H1 (cell line): ENCODE results near the gene ART5. TPM values are rescaled to one million over a fixed set of nuclear protein-coding genes. Genes with fewer than 3 reads are reported as not detected.

Experiments used
- CTCF ChIA-PET: fragments of 300-600 bp; sonication (Branson Sonifier 250); formaldehyde crosslinking; loops from one replicate; lab custom pipeline; 2021; ENCODE audit not compliant: partially characterized antibody; lab: Charles Lee
- POLR2A ChIA-PET: fragments of 300-600 bp; sonication (Branson Sonifier 250); formaldehyde crosslinking; loops from one replicate; lab custom pipeline; 2021; ENCODE audit warnings: inconsistent platforms; ENCODE audit not compliant: partially characterized antibody; lab: Charles Lee
- DNase-seq, 2 experiments: peaks; one replicate each; pipeline versions ENCODE4 v3.0.0 to v3.0.0-alpha.2; 2010 to 2022; ENCODE audit warnings: low spot score in 2 of 2, low read depth in 1 of 2, mixed read lengths in 1 of 2
- FAIRE-seq: peaks from 2 replicates; lab custom pipeline; 2011; peaks lifted over from hg19 to GRCh38; lab: Jason Lieb, UNC
- H2AFZ ChIP-seq: 2 replicates; pipeline ENCODE4 v1.8.1; 2012; ENCODE audit warnings: low read length, inconsistent platforms
- H2AK5ac ChIP-seq: 2 replicates; pipeline ENCODE4 v1.6.1; 2013; ENCODE audit warnings: low read depth, low read length
- H2BK120ac ChIP-seq: replicated peaks from 2 replicates; pipeline ENCODE3; 2013; ENCODE audit warnings: low read depth, low read length, inconsistent platforms
- H2BK12ac ChIP-seq: 2 replicates; pipeline ENCODE4 v1.6.1; 2013; ENCODE audit warnings: low read depth, low read length
- H2BK15ac ChIP-seq: 2 replicates; pipeline ENCODE4 v1.6.1; 2013; ENCODE audit warnings: low read length
- H2BK20ac ChIP-seq: 2 replicates; pipeline ENCODE4 v1.6.1; 2013; ENCODE audit warnings: low read length
- H2BK5ac ChIP-seq: 2 replicates; pipeline ENCODE4 v1.6.1; 2013; ENCODE audit warnings: low read depth, low read length
- H3K14ac ChIP-seq: 2 replicates; pipeline ENCODE4 v1.6.1; 2013; ENCODE audit warnings: inconsistent platforms; ENCODE audit not compliant: insufficient read length
- H3K18ac ChIP-seq: 2 replicates; pipeline ENCODE4 v1.6.1; 2013; ENCODE audit warnings: low read length; ENCODE audit errors: extremely low read depth
- H3K23ac ChIP-seq: 2 replicates; pipeline ENCODE4 v1.6.1; 2013; ENCODE audit warnings: inconsistent platforms; ENCODE audit not compliant: insufficient read length
- H3K23me2 ChIP-seq: 2 replicates; pipeline ENCODE4 v1.6.1; 2013; ENCODE audit warnings: low read depth, low read length
- H3K27ac ChIP-seq: 2 replicates; pipeline ENCODE4 v1.6.1; 2011; ENCODE audit warnings: low read depth, low read length, inconsistent platforms
- H3K27me3 ChIP-seq, 4 experiments: replicated peaks in 1 of 4; 1 replicate in 1 of 4; 2 replicates in 3 of 4; pipeline versions ENCODE4 v1.6.1 to v1.8.1; 2011 to 2013; ENCODE audit warnings: low read length in 3 of 4, mild to moderate bottlenecking in 3 of 4, inconsistent platforms in 2 of 4, mixed read lengths in 2 of 4, moderate library complexity in 1 of 4; ENCODE audit not compliant: control insufficient read depth in 3 of 4, insufficient read depth in 3 of 4; ENCODE audit errors: extremely low read depth in 1 of 4
- H3K36me3 ChIP-seq, 4 experiments: 2 replicates each; pipeline versions ENCODE4 v1.6.1 to v1.8.1; 2011 to 2013; ENCODE audit warnings: mild to moderate bottlenecking in 4 of 4, low read length in 3 of 4, moderate library complexity in 2 of 4, control low read depth in 1 of 4, inconsistent platforms in 1 of 4; ENCODE audit not compliant: insufficient read depth in 4 of 4, control insufficient read depth in 2 of 4
- H3K4ac ChIP-seq: replicated peaks from 2 replicates; pipeline ENCODE3; 2013; ENCODE audit warnings: low read length, low read depth, mixed read lengths, inconsistent platforms; ENCODE audit not compliant: insufficient read length
- H3K4me1 ChIP-seq, 4 experiments: replicated peaks in 1 of 4; 1 replicate in 1 of 4; 2 replicates in 3 of 4; pipeline versions ENCODE4 v1.6.1 to v1.8.1; 2011 to 2013; ENCODE audit warnings: low read length in 3 of 4, inconsistent platforms in 2 of 4, mixed read lengths in 1 of 4; ENCODE audit not compliant: insufficient read depth in 4 of 4, control insufficient read depth in 3 of 4
- H3K4me2 ChIP-seq, 2 experiments: 2 replicates each; pipeline versions ENCODE4 v1.6.1 to v1.8.1; 2011 to 2013; ENCODE audit warnings: low read depth in 2 of 2, low read length in 2 of 2, control low read depth in 1 of 2, inconsistent platforms in 1 of 2, mild to moderate bottlenecking in 1 of 2; ENCODE audit not compliant: insufficient read depth in 1 of 2
- H3K4me3 ChIP-seq, 4 experiments: fragments of 200-600, 300-600 bp in 1 of 4; sonication (generic), shearing (Covaris generic), sonication (Bioruptor Twin) in 1 of 4; 2 replicates each; pipeline versions ENCODE4 v1.5.1 to v1.8.1; 2011 to 2016; ENCODE audit warnings: low read length in 4 of 4, low read depth in 3 of 4, control low read depth in 2 of 4, inconsistent platforms in 2 of 4, mild to moderate bottlenecking in 2 of 4, mixed read lengths in 1 of 4, moderate library complexity in 1 of 4; ENCODE audit not compliant: insufficient read depth in 2 of 4; ENCODE audit errors: extremely low read depth in 1 of 4
- H3K56ac ChIP-seq: replicated peaks from 2 replicates; pipeline ENCODE3; 2013; ENCODE audit warnings: low read depth, mild to moderate bottlenecking, mixed read lengths, low read length, inconsistent platforms; ENCODE audit not compliant: insufficient read length
- H3K79me1 ChIP-seq: 2 replicates; pipeline ENCODE4 v1.6.1; 2013; ENCODE audit warnings: low read depth, low read length, control low read depth
- H3K79me2 ChIP-seq, 2 experiments: 2 replicates each; pipeline versions ENCODE4 v1.6.1 to v1.8.1; 2012 to 2013; ENCODE audit warnings: low read length in 2 of 2, mild to moderate bottlenecking in 2 of 2, inconsistent platforms in 1 of 2; ENCODE audit not compliant: insufficient read depth in 2 of 2, control insufficient read depth in 1 of 2
- H3K9ac ChIP-seq, 4 experiments: replicated peaks in 1 of 4; 1 replicate in 1 of 4; 2 replicates in 3 of 4; pipeline versions ENCODE4 v1.6.1 to v1.8.1; 2011 to 2013; ENCODE audit warnings: low read depth in 3 of 4, low read length in 3 of 4, control low read depth in 2 of 4, mild to moderate bottlenecking in 2 of 4, moderate library complexity in 2 of 4, inconsistent platforms in 1 of 4; ENCODE audit errors: extremely low read depth in 1 of 4
- H3K9me3 ChIP-seq, 2 experiments: 2 replicates each; pipeline versions ENCODE4 v1.6.1 to v1.8.1; 2012 to 2013; ENCODE audit warnings: mild to moderate bottlenecking in 2 of 2, moderate library complexity in 2 of 2, control low read depth in 1 of 2, inconsistent platforms in 1 of 2, low read depth in 1 of 2, low read length in 1 of 2, mixed read lengths in 1 of 2; ENCODE audit not compliant: insufficient read depth in 2 of 2
- H4K20me1 ChIP-seq, 2 experiments: replicated peaks in 1 of 2; 2 replicates each; pipeline versions ENCODE3 to v1.8.1; 2011 to 2013; ENCODE audit warnings: inconsistent platforms in 2 of 2, low read length in 2 of 2, mild to moderate bottlenecking in 1 of 2; ENCODE audit not compliant: insufficient read depth in 2 of 2, control insufficient read depth in 1 of 2
- H4K5ac ChIP-seq: 2 replicates; pipeline ENCODE4 v1.6.1; 2013; ENCODE audit warnings: low read length, low read depth, mixed read lengths, inconsistent platforms; ENCODE audit not compliant: insufficient read length
- H4K8ac ChIP-seq: 2 replicates; pipeline ENCODE4 v1.8.0; 2013; ENCODE audit warnings: mild to moderate bottlenecking, moderate library complexity, low read length, inconsistent platforms; ENCODE audit not compliant: insufficient read depth; ENCODE audit errors: extremely low read depth
- H4K91ac ChIP-seq: replicated peaks from 2 replicates; pipeline ENCODE3; 2013; ENCODE audit warnings: low read length, mixed read lengths, inconsistent platforms; ENCODE audit not compliant: insufficient read length
- CBX8 ChIP-seq: fragments of 300-800, 300-1000 bp; sonication (generic); IDR thresholded peaks from 2 replicates; pipeline ENCODE4 v1.7.1; 2016; ENCODE audit warnings: low read depth, low read length, borderline replicate concordance
- CEBPB ChIP-seq: IDR thresholded peaks from 2 replicates; pipeline ENCODE4 v1.6.1; 2012; ENCODE audit warnings: low read depth, low read length
- CHD1 ChIP-seq: IDR thresholded peaks from 2 replicates; pipeline ENCODE4 v1.6.1; 2012; ENCODE audit warnings: low read depth, low read length, improper control_type of control experiment
- CREB1 ChIP-seq: IDR thresholded peaks from 2 replicates; pipeline ENCODE4 v1.6.1; 2012; ENCODE audit warnings: inconsistent platforms
- EGR1 ChIP-seq: IDR thresholded peaks from 2 replicates; pipeline ENCODE4 v1.6.1; 2011; ENCODE audit warnings: low read depth, low read length, borderline replicate concordance
- MAFK ChIP-seq: IDR thresholded peaks from 2 replicates; pipeline ENCODE4 v1.6.1; 2012; ENCODE audit warnings: low read depth, mild to moderate bottlenecking, improper control_type of control experiment, low read length
- PHF8 ChIP-seq: fragments of 200-600 bp; sonication (generic); conservative IDR thresholded peaks from 2 replicates; pipeline ENCODE4 v1.7.1; 2012; ENCODE audit warnings: low read depth, mild to moderate bottlenecking, inconsistent platforms, low read length, moderate library complexity
- POU5F1 ChIP-seq: IDR thresholded peaks from 2 replicates; pipeline ENCODE4 v1.6.1; 2011; ENCODE audit warnings: low read depth, mild to moderate bottlenecking, low read length, moderate library complexity
- RXRA ChIP-seq: IDR thresholded peaks from 2 replicates; pipeline ENCODE4 v1.6.1; 2011; ENCODE audit warnings: low read depth, mild to moderate bottlenecking, low read length, moderate library complexity; ENCODE audit not compliant: insufficient read depth
- TCF12 ChIP-seq: IDR thresholded peaks from 2 replicates; pipeline ENCODE4 v1.6.1; 2011; ENCODE audit warnings: low read depth, mild to moderate bottlenecking, low read length
- TEAD4 ChIP-seq: IDR thresholded peaks from 2 replicates; pipeline ENCODE4 v1.6.1; 2012; ENCODE audit warnings: low read depth, low read length, inconsistent platforms, mixed read lengths
- YY1 ChIP-seq: IDR thresholded peaks from 2 replicates; pipeline ENCODE4 v1.6.1; 2011; ENCODE audit warnings: low read depth, mild to moderate bottlenecking, low read length
- WGBS, 2 experiments: shearing (Covaris generic) in 1 of 2; methylation state at CpG; one replicate each; pipeline versions ENCODE4 v1.1.6 to v1.1.7; 2013 to 2015; ENCODE audit warnings: low lambda C conversion rate in 2 of 2, mixed read lengths in 2 of 2, inconsistent platforms in 1 of 2, low coverage in 1 of 2, missing lambda C conversion rate in 1 of 2; ENCODE audit not compliant: insufficient replicate concordance in 2 of 2, insufficient coverage in 1 of 2, insufficient read length in 1 of 2; ENCODE audit errors: extremely low coverage in 1 of 2, missing lambda C conversion rate in 1 of 2; 5-methylcytosine and 5-hydroxymethylcytosine counted together
- polyA plus RNA-seq, 7 experiments: library from polyadenylated mRNA; depleted of rRNA in 3 of 7; stranded (reverse) in 5 of 7; unstranded in 2 of 7; fragments of >200 nt in 5 of 7; fragments of 200-250 nt in 2 of 7; gene quantifications; 1 replicate in 5 of 7; 2 replicates in 1 of 7; 4 replicates in 1 of 7; pipeline versions ENCODE4 v1.2.1 to v1.2.3, GENCODE V29; 2011 to 2013; ENCODE audit warnings: missing spikeins in 2 of 7, mixed read lengths in 2 of 7
- total RNA-seq: library from RNA; stranded (reverse); fragmentation: NEBNext Ultra II Directional; extraction: Animal tissue kit (Norgen Biotek cat#: 25700); gene quantifications from 2 replicates; pipeline ENCODE4 v1.2.1, GENCODE V29; 2021

The ART5 gene
- total and polyA plus RNA-seq, 2 of the 8 experiments (the other 6 are each of a cell fraction or from before 2014, with no cell fraction given), result 6.0 to 7.5 TPM

DNA sequence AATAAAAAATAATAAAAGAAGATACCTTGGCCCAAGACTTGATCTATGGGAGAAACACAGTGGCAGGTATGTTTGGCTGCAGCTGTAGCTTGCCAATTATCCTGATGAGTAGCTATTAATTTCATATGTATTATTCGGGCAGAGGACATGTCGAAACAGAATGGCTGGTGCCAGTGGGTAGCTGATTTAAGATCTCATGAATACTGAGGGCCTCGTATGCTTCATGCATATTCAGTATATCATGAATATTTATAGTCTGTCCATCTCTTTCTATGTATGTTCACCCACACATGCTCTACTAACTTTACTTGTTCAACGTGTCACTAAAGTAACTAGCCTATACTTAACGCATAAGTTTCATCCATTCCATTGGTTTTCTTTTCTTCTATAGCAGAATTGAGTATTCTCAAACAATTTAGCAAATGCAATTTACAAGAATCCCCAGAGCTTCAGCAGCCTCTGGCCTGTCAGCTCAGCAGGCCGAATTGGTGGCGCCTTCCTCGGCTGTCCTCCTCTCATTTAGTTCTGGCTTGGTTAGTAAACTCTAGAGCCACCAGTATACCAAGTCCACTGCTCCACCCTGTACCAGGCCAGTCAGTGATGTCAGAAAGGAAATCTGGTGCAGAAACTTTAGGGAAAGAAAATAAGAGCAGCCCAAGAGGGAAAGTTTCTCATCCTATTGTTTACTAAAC is 17.9 kb downstream of the ART5 start:
- TF ChIP-seq YY1, result no peak
- TF ChIP-seq CREB1, result no peak
- no peak for TF ChIP-seq CHD1
- TF ChIP-seq POU5F1, result no peak
- TF ChIP-seq RXRA, result no peak
- TF ChIP-seq CEBPB, result no peak
- TF ChIP-seq EGR1, result no peak
- no peak for TF ChIP-seq CBX8
- no peak for TF ChIP-seq PHF8
- no peak for TF ChIP-seq MAFK
- TF ChIP-seq TEAD4, result no peak
- no peak for TF ChIP-seq TCF12

More for the DNA sequence above, 17.9 kb downstream of the ART5 start:
- H3K36me3 ChIP-seq, result no peaks in the 10 kb centered on the region
- WGBS, 2 experiments, result 73% methylated on average over 8 of the region's 8 CpGs; no CpG with 5 or more reads in 1 of the 2 experiments
- no peaks in the 10 kb centered on the region for H3K79me2 ChIP-seq
- H3K18ac ChIP-seq, result no peak overlapping the region
- POLR2A ChIA-PET, result interaction anchor here (0.8 kb wide), 1 partner anchor 17 kb away, joined by 3 read pairs; no protein-coding TSS in a partner anchor
- H2BK5ac ChIP-seq, result no peak overlapping the region
- H2BK12ac ChIP-seq, result no peak overlapping the region
- FAIRE-seq, result no peak
- H3K9me3 ChIP-seq, result no peaks in the 10 kb centered on the region
- no peaks in the 10 kb centered on the region for H4K20me1 ChIP-seq
- no peaks in the 10 kb centered on the region for H3K4me1 ChIP-seq
- H2AFZ ChIP-seq, result no peak overlapping the region
- no peak overlapping the region for H2BK20ac ChIP-seq
- H4K8ac ChIP-seq, result no peak overlapping the region
- no peaks in the 10 kb centered on the region for H3K79me1 ChIP-seq
- H3K23ac ChIP-seq, result no peak overlapping the region
- H3K14ac ChIP-seq, result no peak overlapping the region
- no peak overlapping the region for H4K5ac ChIP-seq
- H2BK15ac ChIP-seq, result no peak overlapping the region
- H2BK120ac ChIP-seq, result no peak overlapping the region
- H3K23me2 ChIP-seq, result no peaks in the 10 kb centered on the region
- no peaks in the 10 kb centered on the region for H3K27me3 ChIP-seq
- no peak overlapping the region for H3K27ac ChIP-seq
- H3K4me3 ChIP-seq, result no peak overlapping the region
- H3K4ac ChIP-seq, result no peak overlapping the region
- no peak overlapping the region for H4K91ac ChIP-seq
- H2AK5ac ChIP-seq, result no peak overlapping the region
- CTCF ChIA-PET, result interaction anchor here (0.6 to 7.0 kb wide), 3 partner anchors 9 to 49 kb away, joined by 3 to 33 read pairs (median 4); no protein-coding TSS in a partner anchor
- no peak overlapping the region for H3K4me2 ChIP-seq
- no peak for DNase-seq
- no peak overlapping the region for H3K9ac ChIP-seq
- no peak overlapping the region for H3K56ac ChIP-seq
